SU-DHL-6 (cell line): Measurements from ENCODE around the gene DIO1.
A peak's percentile ranks its signal among the peaks of the same experiment; 100 is the strongest.

ENCODE experiments used
- H2AFZ ChIP-seq: fragments of 200-600 bp; sonication (generic); 2 replicates; pipeline ENCODE4 v1.6.1; 2014; ENCODE audit warnings: low read depth, mild to moderate bottlenecking, moderate library complexity, mixed read lengths, antibody characterized with exemption, low read length; ENCODE audit not compliant: severe bottlenecking
- H3F3A ChIP-seq: fragments of 200-600 bp; shearing (Covaris generic); 2 replicates; pipeline ENCODE4 v1.6.0; 2016; ENCODE audit warnings: antibody characterized with exemption, mild to moderate bottlenecking; ENCODE audit not compliant: insufficient read depth
- H3K27ac ChIP-seq: fragments of 200-600 bp; sonication (generic); 2 replicates; pipeline ENCODE4 v1.5.1; 2016; ENCODE audit warnings: low read depth, mild to moderate bottlenecking, low read length, moderate library complexity, mixed read lengths
- H3K27me3 ChIP-seq: fragments of 200-600 bp; sonication (generic), shearing (Covaris generic); 2 replicates; pipeline ENCODE4 v1.6.0; 2014; ENCODE audit warnings: mild to moderate bottlenecking, low read length
- H3K36me3 ChIP-seq: fragments of 200-600 bp; sonication (generic); 2 replicates; pipeline ENCODE4 v1.6.1; 2014; ENCODE audit warnings: mild to moderate bottlenecking, low read length, mixed read lengths
- H3K4me2 ChIP-seq: fragments of 300-600, 200-600 bp; shearing (Covaris generic), sonication (generic); 2 replicates; pipeline ENCODE4 v1.6.0; 2014; ENCODE audit warnings: low read length, low read depth, mild to moderate bottlenecking; ENCODE audit not compliant: poor library complexity, severe bottlenecking
- H3K4me3 ChIP-seq: fragments of 200-600 bp; sonication (generic); 2 replicates; pipeline ENCODE4 v1.5.1; 2014; ENCODE audit warnings: antibody characterized with exemption, low read length, mild to moderate bottlenecking, mixed read lengths; ENCODE audit not compliant: insufficient read depth, poor library complexity, severe bottlenecking
- H3K79me2 ChIP-seq: fragments of 200-600 bp; sonication (generic); 2 replicates; pipeline ENCODE4 v1.6.1; 2014; ENCODE audit warnings: mild to moderate bottlenecking, low read length, moderate library complexity; ENCODE audit not compliant: insufficient read depth
- H3K9ac ChIP-seq: fragments of 200-600 bp; sonication (generic); 2 replicates; pipeline ENCODE4 v1.7.0; 2014; ENCODE audit warnings: mild to moderate bottlenecking, low read length
- H3K9me2 ChIP-seq: fragments of 200-600 bp; sonication (generic); replicated peaks from 2 replicates; pipeline ENCODE4 v1.6.1; 2014; ENCODE audit warnings: low read length; ENCODE audit not compliant: insufficient read depth
- H3K9me3 ChIP-seq: fragments of 200-600 bp; sonication (generic); 2 replicates; pipeline ENCODE4 v1.6.1; 2014; ENCODE audit warnings: low read length, mixed read lengths; ENCODE audit not compliant: insufficient read depth
- H4K20me1 ChIP-seq: fragments of 200-600 bp; sonication (generic); 2 replicates; pipeline ENCODE4 v1.6.1; 2014; ENCODE audit warnings: low read depth, mild to moderate bottlenecking, antibody characterized with exemption, low read length, moderate library complexity, mixed read lengths
- EZH2phosphoT487 ChIP-seq: fragments of 200-600 bp; sonication (generic), shearing (Covaris generic); conservative IDR thresholded peaks from 2 replicates; pipeline ENCODE4 v1.6.1; 2018; ENCODE audit warnings: mild to moderate bottlenecking, antibody characterized with exemption, low read length, moderate library complexity, mixed read lengths
- TF ChIP-seq, protein P1 (sequence below): fragments of 200-600 bp; sonication (generic); IDR thresholded peaks from one replicate; pipeline ENCODE4 v1.5.1; 2017; ENCODE audit warnings: antibody characterized with exemption, mild to moderate bottlenecking, low read length, moderate library complexity; ENCODE audit not compliant: insufficient read depth, poor library complexity, severe bottlenecking

DIO1 gene

GRCh38 chr1:53868565-53868964, 25.4 kb upstream of the DIO1 start:
- H4K20me1 ChIP-seq: no peaks in the 10 kb centered on the region
- H3K4me2 ChIP-seq: no peak overlapping the region
- H3K9me2 ChIP-seq: no peaks in the 10 kb centered on the region
- no peak overlapping the region for H3K4me3 ChIP-seq
- H3K27ac ChIP-seq: no peak overlapping the region
- no peak overlapping the region for H3K9ac ChIP-seq
- no peaks in the 10 kb centered on the region for H3K79me2 ChIP-seq
- H3K9me3 ChIP-seq: no peaks in the 10 kb centered on the region
- H3F3A ChIP-seq: 0 out of 2 replicates have a peak, but pooled peaks cover 6% of the 10 kb centered on the region
- H2AFZ ChIP-seq: no peak overlapping the region
- no peak for TF ChIP-seq EZH2phosphoT487
- TF ChIP-seq, protein P1, sequence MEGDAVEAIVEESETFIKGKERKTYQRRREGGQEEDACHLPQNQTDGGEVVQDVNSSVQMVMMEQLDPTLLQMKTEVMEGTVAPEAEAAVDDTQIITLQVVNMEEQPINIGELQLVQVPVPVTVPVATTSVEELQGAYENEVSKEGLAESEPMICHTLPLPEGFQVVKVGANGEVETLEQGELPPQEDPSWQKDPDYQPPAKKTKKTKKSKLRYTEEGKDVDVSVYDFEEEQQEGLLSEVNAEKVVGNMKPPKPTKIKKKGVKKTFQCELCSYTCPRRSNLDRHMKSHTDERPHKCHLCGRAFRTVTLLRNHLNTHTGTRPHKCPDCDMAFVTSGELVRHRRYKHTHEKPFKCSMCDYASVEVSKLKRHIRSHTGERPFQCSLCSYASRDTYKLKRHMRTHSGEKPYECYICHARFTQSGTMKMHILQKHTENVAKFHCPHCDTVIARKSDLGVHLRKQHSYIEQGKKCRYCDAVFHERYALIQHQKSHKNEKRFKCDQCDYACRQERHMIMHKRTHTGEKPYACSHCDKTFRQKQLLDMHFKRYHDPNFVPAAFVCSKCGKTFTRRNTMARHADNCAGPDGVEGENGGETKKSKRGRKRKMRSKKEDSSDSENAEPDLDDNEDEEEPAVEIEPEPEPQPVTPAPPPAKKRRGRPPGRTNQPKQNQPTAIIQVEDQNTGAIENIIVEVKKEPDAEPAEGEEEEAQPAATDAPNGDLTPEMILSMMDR: no peak
- no peaks in the 10 kb centered on the region for H3K27me3 ChIP-seq
- no peaks in the 10 kb centered on the region for H3K36me3 ChIP-seq

- Histone ChIP-seq H3K36me3 (no peaks in the 10 kb centered on the region), H3K9me2 (no peaks in the 10 kb centered on the region), H3K4me3 (no peak overlapping the region), H2AFZ (peak overlapping the region; percentile 16), H3K4me2 (no peak overlapping the region), H3K9ac (no peak overlapping the region), H3F3A (0 out of 2 replicates have a peak, but pooled peaks cover 6% of the 10 kb centered on the region), H3K27ac (no peak overlapping the region), H3K9me3 (no peaks in the 10 kb centered on the region), H3K27me3 (no peaks in the 10 kb centered on the region), H3K79me2 (no peaks in the 10 kb centered on the region), H4K20me1 (no peaks in the 10 kb centered on the region)
- no peak for TF ChIP-seq EZH2phosphoT487
- TF ChIP-seq, protein P1: no peak
Measured at GRCh38 chr1:53869454-53870117, 24.4 kb upstream of the DIO1 start.

DNA sequence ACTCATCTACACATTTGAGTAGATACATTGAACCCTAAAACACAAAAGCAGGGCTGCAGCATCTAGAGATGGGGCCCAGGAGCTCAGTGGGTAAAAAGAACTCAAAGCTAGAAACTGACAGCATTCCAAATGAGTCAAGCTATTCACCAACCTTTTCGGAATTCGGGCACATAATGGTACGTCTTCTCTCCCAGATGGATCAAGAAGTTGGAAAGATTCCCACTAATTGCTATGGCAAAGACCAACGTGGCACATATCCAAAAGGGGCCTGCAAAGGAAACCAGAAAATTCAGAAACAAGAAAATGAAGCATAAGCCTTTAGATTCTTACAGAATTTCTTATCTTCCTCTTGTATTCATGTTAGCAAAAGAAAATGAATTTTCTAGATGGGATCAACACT, 22.8 kb upstream of the DIO1 start:
- Histone ChIP-seq H3K79me2 (no peaks in the 10 kb centered on the region), H3K4me3 (no peak overlapping the region), H3K27me3 (no peaks in the 10 kb centered on the region), H3K9me3 (no peaks in the 10 kb centered on the region), H3K9me2 (no peaks in the 10 kb centered on the region), H3F3A (0 out of 2 replicates have a peak, but pooled peaks cover 6% of the 10 kb centered on the region), H4K20me1 (no peaks in the 10 kb centered on the region), H3K4me2 (no peak overlapping the region), H3K27ac (no peak overlapping the region), H2AFZ (no peak overlapping the region), H3K36me3 (no peaks in the 10 kb centered on the region), H3K9ac (no peak overlapping the region)
- TF ChIP-seq, protein P1: no peak
- TF ChIP-seq EZH2phosphoT487: no peak
